Body of pancreas (tissue), 4 donors: Measurements from ENCODE around the gene ATP9B. TPM values are rescaled to one million over a fixed set of nuclear protein-coding genes. Genes with fewer than 3 reads are reported as not detected.

Experiments
- ATAC-seq: fragments of 150-250 bp; one replicate; pipeline ENCODE4 v1.9.1; 2016
- DNase-seq, 4 donors: peaks; one replicate each; pipeline ENCODE4 v3.0.0-alpha.2; 2019
- H3K27ac ChIP-seq, 4 donors: fragments of 200-600 bp; sonication (generic); 1 replicate in 3 of 4; 2 replicates in 1 of 4; pipeline versions ENCODE4 v1.5.1 to v1.6.1; 2016 to 2019; ENCODE audit warnings: mild to moderate bottlenecking in 1 of 4, mixed read lengths in 1 of 4, moderate library complexity in 1 of 4
- H3K27me3 ChIP-seq, 2 donors: fragments of 200-600 bp; sonication (generic); one replicate each; pipeline ENCODE4 v1.6.0; 2016; ENCODE audit warnings: mild to moderate bottlenecking in 1 of 2
- H3K36me3 ChIP-seq, 2 donors: fragments of 200-600 bp; sonication (generic); replicated peaks in 1 of 2; 2 replicates each; pipeline ENCODE4 v1.5.1; 2016; ENCODE audit warnings: low read depth in 2 of 2; ENCODE audit not compliant: insufficient read depth in 1 of 2
- H3K4me1 ChIP-seq: fragments of 200-600 bp; sonication (generic); one replicate; pipeline ENCODE4 v1.6.0; 2016
- H3K4me3 ChIP-seq, 2 donors: fragments of 200-600 bp; sonication (generic); 1 replicate in 1 of 2; 2 replicates in 1 of 2; pipeline ENCODE4 v1.5.1; 2016 to 2019
- H3K9me3 ChIP-seq, 3 donors: fragments of 200-600 bp; sonication (generic); 1 replicate in 2 of 3; 2 replicates in 1 of 3; pipeline ENCODE4 v1.5.1; 2016
- CTCF ChIP-seq, 7 experiments: fragments of 450-650 bp in 4 of 7; fragments of 200-600 bp in 3 of 7; sonication (generic) in 3 of 7; IDR thresholded peaks; one replicate each; pipeline ENCODE4 v1.5.1; 2016 to 2019; ENCODE audit warnings: antibody characterized with exemption in 7 of 7
- POLR2A ChIP-seq, 3 donors: fragments of 450-650 bp; IDR thresholded peaks; one replicate each; pipeline ENCODE4 v1.6.1; 2016; ENCODE audit warnings: antibody characterized with exemption in 3 of 3, mild to moderate bottlenecking in 2 of 3
- WGBS, 2 donors: methylation state at CpG; one replicate each; pipeline ENCODE4 v1.1.5; 2017; 5-methylcytosine and 5-hydroxymethylcytosine counted together
- intact Hi-C: fragments of 100-400 bp; cut with DNase I; formaldehyde crosslinking; loops from one replicate; pipeline ENCODE4 v1.15.1; 2023
- total RNA-seq, 2 donors: library from RNA; depleted of rRNA; stranded (reverse); fragments of >200 nt; gene quantifications; one replicate each; pipeline ENCODE4 v1.1.0, GENCODE V29; 2016

Gene ATP9B
- total RNA-seq, 2 donors from 2014 or later, result 19.7 to 21.1 TPM

- no peaks in the 10 kb centered on the region for H3K27me3 ChIP-seq
- H3K36me3 ChIP-seq, result peaks cover 0 to 7% of the 10 kb centered on the region in 2 donors
- 89 to 92% methylated on average over 19 of the region's 19 CpGs for WGBS, 2 donors
- TF ChIP-seq POLR2A (IDR thresholded peaks at IDR 0.05) (no peak), CTCF (IDR thresholded peaks at IDR 0.05) (no peak)
- ATAC-seq (no peak), DNase-seq (no peak)
- H3K27ac ChIP-seq, result no peak overlapping the region
- no peak overlapping the region for H3K4me3 ChIP-seq
- intact Hi-C loops, result no loop called here
- no peaks in the 10 kb centered on the region for H3K4me1 ChIP-seq
- H3K9me3 ChIP-seq, result no peaks in the 10 kb centered on the region
Measured at GRCh38 chr18:79339094-79339908, 270.1 kb downstream of the ATP9B start.

- WGBS, 2 donors, result 59 to 68% methylated on average over 17 of the region's 17 CpGs
- ATAC-seq, result peak; percentile 71
Measured at GRCh38 chr18:79343567-79344207, 274.5 kb downstream of the ATP9B start.

GRCh38 chr18:79344208-79344581 is 275.0 kb downstream of the ATP9B start:
- DNase-seq, result no peak
- TF ChIP-seq CTCF (IDR thresholded peaks at IDR 0.05), result no peak
- Histone ChIP-seq H3K4me1 (no peaks in the 10 kb centered on the region), H3K27me3 (no peaks in the 10 kb centered on the region), H3K36me3 (peaks cover 10 to 21% of the 10 kb centered on the region in 2 donors), H3K4me3 (no peak overlapping the region), H3K27ac (peak overlapping the region in 2 of 4 donors; percentile 46 to 50), H3K9me3 (no peaks in the 10 kb centered on the region)
- WGBS, 2 donors, result 64 to 85% methylated on average over 2 of the region's 2 CpGs
- no peak for ATAC-seq
- intact Hi-C loops, result no loop called here

More at GRCh38 chr18:79343567-79344207, 274.5 kb downstream of the ATP9B start:
- Histone ChIP-seq H3K36me3 (peaks cover 10 to 21% of the 10 kb centered on the region in 2 donors), H3K27ac (peak overlapping the region in 2 of 4 donors; percentile 46 to 50), H3K4me1 (no peaks in the 10 kb centered on the region), H3K4me3 (no peak overlapping the region), H3K27me3 (no peaks in the 10 kb centered on the region), H3K9me3 (no peaks in the 10 kb centered on the region)
- no peak for DNase-seq
- intact Hi-C loops, result no loop called here
- TF ChIP-seq POLR2A (IDR thresholded peaks at IDR 0.05), result no peak
- no peak for TF ChIP-seq CTCF (IDR thresholded peaks at IDR 0.05)

- 95 to 96% methylated on average over 11 of the region's 11 CpGs for WGBS, 2 donors
- DNase-seq, result no peak
- Histone ChIP-seq H3K36me3 (peaks cover 10 to 21% of the 10 kb centered on the region in 2 donors), H3K9me3 (no peaks in the 10 kb centered on the region), H3K4me3 (no peak overlapping the region), H3K27ac (no peak overlapping the region), H3K4me1 (no peaks in the 10 kb centered on the region), H3K27me3 (no peaks in the 10 kb centered on the region)
- intact Hi-C loops, result no loop called here
- ATAC-seq, result no peak
- TF ChIP-seq CTCF (IDR thresholded peaks at IDR 0.05), result no peak
- TF ChIP-seq POLR2A (IDR thresholded peaks at IDR 0.05), result no peak
Measured at GRCh38 chr18:79345366-79345765, 276.2 kb downstream of the ATP9B start.
